ENCODE measurements around the gene CD9.

The CD9 gene

GRCh38 chr12:6226002-6226678 lies 25.9 kb downstream of the CD9 start:
- Histone ChIP-seq H3K79me1 (ENCODE audit: low read length) (peaks cover 12% of the 10 kb centered on the region), H4K8ac (ENCODE audit: low read depth, low read length) (no peak overlapping the region), H3K9ac (ENCODE audit: low read length) (no peak overlapping the region), H3K79me2 (ENCODE audit: control insufficient read depth, insufficient read depth, low read length, poor library complexity) (peaks cover 9% of the 10 kb centered on the region), H4K91ac (ENCODE audit: low read depth, low read length) (no peak overlapping the region), H2BK120ac (ENCODE audit: insufficient read depth, low read length, poor library complexity) (no peak overlapping the region), H3K9me3 (ENCODE audit: insufficient read depth, low read depth, low read length) (peaks cover 3% of the 10 kb centered on the region), H2AFZ (ENCODE audit: insufficient read depth, low read length, poor library complexity) (no peak overlapping the region), H3K23ac (ENCODE audit: low read length) (no peak overlapping the region), H3K4me2 (ENCODE audit: low read length) (no peak overlapping the region), H2BK12ac (ENCODE audit: low read length) (no peak overlapping the region), H2BK5ac (ENCODE audit: low read depth, low read length, poor library complexity) (no peak overlapping the region), H3K27ac (ENCODE audit: low read depth, low read length) (no peak overlapping the region), H4K12ac (ENCODE audit: low read depth, low read length) (no peak overlapping the region), H3K14ac (ENCODE audit: low read length) (no peak overlapping the region), H3K36me3 (ENCODE audit: control insufficient read depth in 1 of 2, insufficient read depth in 2 of 2, low read length in 2 of 2) (peaks cover 56 to 67% of the 10 kb centered on the region in 2 experiments), H3K4me3 (ENCODE audit: low read depth, low read length) (no peak overlapping the region), H3K27me3 (ENCODE audit: insufficient read depth, low read length) (no peaks in the 10 kb centered on the region), H2AK5ac (ENCODE audit: low read length) (no peak overlapping the region), H3K18ac (ENCODE audit: low read length) (peak overlapping the region; percentile 54), H3K4ac (ENCODE audit: low read depth, low read length) (no peak overlapping the region), H3K4me1 (ENCODE audit: control insufficient read depth in 1 of 2, insufficient read depth in 2 of 2, low read length in 2 of 2) (peaks cover 26 to 44% of the 10 kb centered on the region in 2 experiments)
- whole genome bisulfite sequencing (ENCODE audit: extremely low coverage, insufficient coverage, insufficient read length) = no CpG with 5 or more reads among the region's 12 CpGs
- DNase-seq = no peak

DNA sequence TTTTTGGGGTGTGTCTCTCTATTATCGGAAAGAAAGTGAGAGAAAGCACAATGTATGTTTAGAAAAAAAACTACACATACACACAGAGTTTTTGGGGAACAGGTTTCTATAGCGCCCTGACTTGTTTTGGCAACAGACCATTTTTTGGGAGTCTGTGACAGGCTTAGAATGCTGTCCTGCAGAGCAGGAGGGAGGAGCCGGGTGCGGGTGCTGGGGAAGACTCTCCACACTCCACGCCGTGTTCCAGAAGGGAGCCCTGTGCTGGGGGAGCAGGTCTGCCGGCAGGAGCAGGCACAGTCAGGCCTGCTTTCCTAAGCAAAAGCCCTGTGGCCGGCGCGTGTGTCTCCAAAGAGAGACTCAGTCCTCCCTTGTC lies 26.5 kb downstream of the CD9 start:
- H3K79me2 ChIP-seq (ENCODE audit: control insufficient read depth, insufficient read depth, low read length, poor library complexity) = peaks cover 8% of the 10 kb centered on the region
- H2AK5ac ChIP-seq (ENCODE audit: low read length) = no peak overlapping the region
- no peak overlapping the region for H3K4me3 ChIP-seq (ENCODE audit: low read depth, low read length)
- H3K27ac ChIP-seq (ENCODE audit: low read depth, low read length) = no peak overlapping the region
- H4K8ac ChIP-seq (ENCODE audit: low read depth, low read length) = no peak overlapping the region
- no peak overlapping the region for H3K4me2 ChIP-seq (ENCODE audit: low read length)
- peaks cover 3% of the 10 kb centered on the region for H3K9me3 ChIP-seq (ENCODE audit: insufficient read depth, low read depth, low read length)
- H3K4ac ChIP-seq (ENCODE audit: low read depth, low read length) = peak overlapping the region; percentile 32
- H4K91ac ChIP-seq (ENCODE audit: low read depth, low read length) = no peak overlapping the region
- H3K4me1 ChIP-seq (ENCODE audit: control insufficient read depth in 1 of 2, insufficient read depth in 2 of 2, low read length in 2 of 2) = peaks cover 26 to 42% of the 10 kb centered on the region in 2 experiments
- H4K12ac ChIP-seq (ENCODE audit: low read depth, low read length) = no peak overlapping the region
- no peak overlapping the region for H2BK120ac ChIP-seq (ENCODE audit: insufficient read depth, low read length, poor library complexity)
- H3K36me3 ChIP-seq (ENCODE audit: control insufficient read depth in 1 of 2, insufficient read depth in 2 of 2, low read length in 2 of 2) = peaks cover 57 to 66% of the 10 kb centered on the region in 2 experiments
- no CpG with 5 or more reads among the region's 10 CpGs for WGBS (ENCODE audit: extremely low coverage, insufficient coverage, insufficient read length)
- no peak overlapping the region for H2AFZ ChIP-seq (ENCODE audit: insufficient read depth, low read length, poor library complexity)
- H3K27me3 ChIP-seq (ENCODE audit: insufficient read depth, low read length) = no peaks in the 10 kb centered on the region
- H2BK5ac ChIP-seq (ENCODE audit: low read depth, low read length, poor library complexity) = no peak overlapping the region
- no peak overlapping the region for H3K14ac ChIP-seq (ENCODE audit: low read length)
- no peak overlapping the region for H3K23ac ChIP-seq (ENCODE audit: low read length)
- no peak for DNase-seq
- H3K9ac ChIP-seq (ENCODE audit: low read length) = no peak overlapping the region
- no peak overlapping the region for H2BK12ac ChIP-seq (ENCODE audit: low read length)
- H3K18ac ChIP-seq (ENCODE audit: low read length) = no peak overlapping the region
- peaks cover 12% of the 10 kb centered on the region for H3K79me1 ChIP-seq (ENCODE audit: low read length)

DNA sequence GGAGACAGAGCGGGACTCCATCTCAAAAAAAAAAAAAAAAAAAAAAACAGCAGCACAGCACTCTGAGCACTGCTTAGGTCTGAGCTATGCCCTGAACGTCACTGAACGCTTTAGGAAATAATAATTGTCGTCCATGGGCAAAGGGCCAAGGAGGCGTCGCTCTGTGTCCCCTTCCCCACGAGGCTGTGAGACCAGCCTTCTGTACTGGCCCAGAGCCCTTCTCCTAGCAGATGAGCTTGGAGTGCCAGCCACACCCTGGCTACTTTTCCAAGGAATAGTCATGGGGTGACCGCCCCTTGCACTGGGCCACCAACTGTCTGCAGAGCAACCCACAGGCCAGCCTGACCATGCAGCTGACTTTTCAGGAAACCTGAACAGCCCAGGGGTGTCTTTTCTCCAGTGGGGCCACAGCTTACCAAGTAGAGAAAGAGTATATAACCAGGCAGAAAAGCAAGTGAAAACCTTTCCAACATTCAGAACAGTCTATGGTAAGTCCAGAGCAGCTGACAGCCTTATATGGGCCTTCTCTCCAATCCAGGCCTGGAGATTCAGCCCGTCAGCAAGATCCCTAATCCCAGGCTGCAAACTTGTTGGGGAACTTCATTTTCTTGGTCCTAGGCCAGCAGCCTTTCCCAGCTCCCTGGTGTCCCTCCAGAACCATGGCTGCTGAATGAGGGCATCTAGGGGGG lies 28.5 kb downstream of the CD9 start:
- H3K14ac ChIP-seq (ENCODE audit: low read length) = peak overlapping the region; percentile 35
- no peak for DNase-seq
- H3K9ac ChIP-seq (ENCODE audit: low read length) = no peak overlapping the region
- no peak overlapping the region for H3K4ac ChIP-seq (ENCODE audit: low read depth, low read length)
- peak overlapping the region; percentile 60 for H2AK5ac ChIP-seq (ENCODE audit: low read length)
- peaks cover 15 to 28% of the 10 kb centered on the region in 2 experiments for H3K4me1 ChIP-seq (ENCODE audit: control insufficient read depth in 1 of 2, insufficient read depth in 2 of 2, low read length in 2 of 2)
- H3K9me3 ChIP-seq (ENCODE audit: insufficient read depth, low read depth, low read length) = peaks cover 3% of the 10 kb centered on the region
- H3K36me3 ChIP-seq (ENCODE audit: control insufficient read depth in 1 of 2, insufficient read depth in 2 of 2, low read length in 2 of 2) = peaks cover 71 to 80% of the 10 kb centered on the region in 2 experiments
- H2BK120ac ChIP-seq (ENCODE audit: insufficient read depth, low read length, poor library complexity) = no peak overlapping the region
- no CpG with 5 or more reads among the region's 9 CpGs for WGBS (ENCODE audit: extremely low coverage, insufficient coverage, insufficient read length)
- H4K91ac ChIP-seq (ENCODE audit: low read depth, low read length) = no peak overlapping the region
- peaks cover 4% of the 10 kb centered on the region for H3K79me2 ChIP-seq (ENCODE audit: control insufficient read depth, insufficient read depth, low read length, poor library complexity)
- H3K4me3 ChIP-seq (ENCODE audit: low read depth, low read length) = no peak overlapping the region
- H3K4me2 ChIP-seq (ENCODE audit: low read length) = no peak overlapping the region
- H2AFZ ChIP-seq (ENCODE audit: insufficient read depth, low read length, poor library complexity) = peak overlapping the region; percentile 30
- H3K79me1 ChIP-seq (ENCODE audit: low read length) = peaks cover 8% of the 10 kb centered on the region
- no peaks in the 10 kb centered on the region for H3K27me3 ChIP-seq (ENCODE audit: insufficient read depth, low read length)
- H3K27ac ChIP-seq (ENCODE audit: low read depth, low read length) = peak overlapping the region; percentile 24
- no peak overlapping the region for H4K12ac ChIP-seq (ENCODE audit: low read depth, low read length)
- H2BK12ac ChIP-seq (ENCODE audit: low read length) = peak overlapping the region; percentile 18
- peak overlapping the region; percentile 54 for H3K18ac ChIP-seq (ENCODE audit: low read length)
- H3K23ac ChIP-seq (ENCODE audit: low read length) = no peak overlapping the region
- H4K8ac ChIP-seq (ENCODE audit: low read depth, low read length) = peak overlapping the region; percentile 17
- no peak overlapping the region for H2BK5ac ChIP-seq (ENCODE audit: low read depth, low read length, poor library complexity)

- no peaks in the 10 kb centered on the region for H3K27me3 ChIP-seq (ENCODE audit: insufficient read depth, low read length)
- H3K4me3 ChIP-seq (ENCODE audit: low read depth, low read length) = no peak overlapping the region
- peaks cover 15 to 21% of the 10 kb centered on the region in 2 experiments for H3K4me1 ChIP-seq (ENCODE audit: control insufficient read depth in 1 of 2, insufficient read depth in 2 of 2, low read length in 2 of 2)
- H2BK12ac ChIP-seq (ENCODE audit: low read length) = no peak overlapping the region
- peaks cover 3% of the 10 kb centered on the region for H3K9me3 ChIP-seq (ENCODE audit: insufficient read depth, low read depth, low read length)
- H3K4ac ChIP-seq (ENCODE audit: low read depth, low read length) = peak overlapping the region; percentile 8
- H4K8ac ChIP-seq (ENCODE audit: low read depth, low read length) = no peak overlapping the region
- DNase-seq = peak; percentile 66 to 69
- H3K14ac ChIP-seq (ENCODE audit: low read length) = no peak overlapping the region
- H2AFZ ChIP-seq (ENCODE audit: insufficient read depth, low read length, poor library complexity) = no peak overlapping the region
- H2BK120ac ChIP-seq (ENCODE audit: insufficient read depth, low read length, poor library complexity) = no peak overlapping the region
- WGBS (ENCODE audit: extremely low coverage, insufficient coverage, insufficient read length) = no CpG with 5 or more reads among the region's 24 CpGs
- no peak overlapping the region for H3K9ac ChIP-seq (ENCODE audit: low read length)
- no peak overlapping the region for H2BK5ac ChIP-seq (ENCODE audit: low read depth, low read length, poor library complexity)
- no peak overlapping the region for H3K4me2 ChIP-seq (ENCODE audit: low read length)
- H3K36me3 ChIP-seq (ENCODE audit: control insufficient read depth in 1 of 2, insufficient read depth in 2 of 2, low read length in 2 of 2) = peaks cover 69 to 76% of the 10 kb centered on the region in 2 experiments
- H3K79me2 ChIP-seq (ENCODE audit: control insufficient read depth, insufficient read depth, low read length, poor library complexity) = peaks cover 4% of the 10 kb centered on the region
- peaks cover 2% of the 10 kb centered on the region for H3K79me1 ChIP-seq (ENCODE audit: low read length)
- H3K23ac ChIP-seq (ENCODE audit: low read length) = no peak overlapping the region
- H4K91ac ChIP-seq (ENCODE audit: low read depth, low read length) = no peak overlapping the region
- peak overlapping the region; percentile 54 for H3K18ac ChIP-seq (ENCODE audit: low read length)
- H2AK5ac ChIP-seq (ENCODE audit: low read length) = no peak overlapping the region
- H3K27ac ChIP-seq (ENCODE audit: low read depth, low read length) = peak overlapping the region; percentile 24
- H4K12ac ChIP-seq (ENCODE audit: low read depth, low read length) = no peak overlapping the region
Observed at GRCh38 chr12:6229224-6230218, 29.3 kb downstream of the CD9 start.

Data from trophoblast cell (in vitro differentiated cells and primary cell).